IMR-90 (cell line): ENCODE data around the gene NFE2L2. TPM values are rescaled to one million over a fixed set of nuclear protein-coding genes. Genes with fewer than 3 reads are reported as not detected.
"Not testable (repeated sequence)": the region's sequence is repeated elsewhere in the genome, so short reads cannot be mapped to it uniquely, and the experiment has no call there.

Experiments
- ATAC-seq: fragments of 200-7000 bp; cut with Tn5 transposase; 2 replicates; pipeline ENCODE4 v1.9.1; 2020; ENCODE audit warnings: low read depth, mild to moderate bottlenecking, moderate library complexity
- BruUV-seq: library from RNA; stranded (reverse); fragments of 400-500 nt; replicated peaks from 2 replicates; lab custom pipeline; 2021; lab: Mats Ljungman, UMichigan
- CTCF ChIA-PET: fragments of 300-600 bp; formaldehyde crosslinking; extraction: SDS; loops from one replicate; lab custom pipeline; 2021; ENCODE audit warnings: antibody characterized with exemption; lab: Yijun Ruan, JAX
- POLR2A ChIA-PET: fragments of 300-600 bp; sonication (Branson Sonifier 250); formaldehyde crosslinking; loops from one replicate; lab custom pipeline; 2022; ENCODE audit warnings: antibody characterized with exemption; ENCODE audit not compliant: unreplicated experiment; lab: Charles Lee
- DNase-seq: peaks from one replicate; pipeline ENCODE4 v3.0.0; 2013
- H2AFZ ChIP-seq: replicated peaks from 2 replicates; pipeline ENCODE3; 2013; ENCODE audit warnings: low read length, mild to moderate bottlenecking; ENCODE audit not compliant: poor library complexity
- H2AK5ac ChIP-seq: 2 replicates; pipeline ENCODE4 v1.6.1; 2013; ENCODE audit warnings: low read depth, low read length, inconsistent platforms
- H2AK9ac ChIP-seq: replicated peaks from 2 replicates; pipeline ENCODE3; 2013; ENCODE audit warnings: mild to moderate bottlenecking, low read depth, low read length, moderate library complexity; ENCODE audit not compliant: poor library complexity
- H2BK120ac ChIP-seq: 2 replicates; pipeline ENCODE4 v1.6.1; 2013; ENCODE audit warnings: low read depth, low read length, inconsistent platforms
- H2BK15ac ChIP-seq: 3 replicates; pipeline ENCODE4 v1.6.1; 2013; ENCODE audit warnings: low read depth, low read length, inconsistent platforms
- H2BK20ac ChIP-seq: 2 replicates; pipeline ENCODE4 v1.6.1; 2013; ENCODE audit warnings: low read depth, mild to moderate bottlenecking, inconsistent platforms, low read length, moderate library complexity
- H2BK5ac ChIP-seq: 2 replicates; pipeline ENCODE4 v1.6.1; 2013; ENCODE audit warnings: mild to moderate bottlenecking, low read depth, low read length, inconsistent platforms; ENCODE audit not compliant: poor library complexity, severe bottlenecking
- H3K14ac ChIP-seq: replicated peaks from 2 replicates; pipeline ENCODE4 v1.6.1; 2013; ENCODE audit warnings: low read depth, low read length, inconsistent platforms
- H3K18ac ChIP-seq: 2 replicates; pipeline ENCODE4 v1.6.1; 2013; ENCODE audit warnings: low read depth, low read length, control low read depth
- H3K23ac ChIP-seq: 2 replicates; pipeline ENCODE4 v1.6.1; 2013; ENCODE audit warnings: low read depth, low read length, inconsistent platforms
- H3K27ac ChIP-seq: 2 replicates; pipeline ENCODE4 v1.5.1; 2013; ENCODE audit warnings: mild to moderate bottlenecking, control low read depth, low read length; ENCODE audit not compliant: insufficient read depth
- H3K27me3 ChIP-seq: 2 replicates; pipeline ENCODE4 v1.6.1; 2013; ENCODE audit warnings: low read length; ENCODE audit not compliant: control insufficient read depth, insufficient read depth
- H3K36me3 ChIP-seq: 2 replicates; pipeline ENCODE4 v1.6.1; 2013; ENCODE audit warnings: low read length, mixed read lengths; ENCODE audit not compliant: control insufficient read depth, insufficient read depth
- H3K4ac ChIP-seq: 2 replicates; pipeline ENCODE4 v1.6.1; 2013; ENCODE audit warnings: low read depth, low read length, inconsistent platforms
- H3K4me1 ChIP-seq: 2 replicates; pipeline ENCODE4 v1.6.1; 2013; ENCODE audit warnings: low read length, mixed read lengths; ENCODE audit not compliant: control insufficient read depth, insufficient read depth
- H3K4me2 ChIP-seq: 2 replicates; pipeline ENCODE4 v1.6.1; 2013; ENCODE audit warnings: low read depth, mild to moderate bottlenecking, control low read depth, low read length, moderate library complexity
- H3K4me3 ChIP-seq: 2 replicates; pipeline ENCODE4 v1.5.1; 2013; ENCODE audit warnings: low read depth, mild to moderate bottlenecking, control low read depth, low read length, moderate library complexity; ENCODE audit not compliant: insufficient read depth
- H3K56ac ChIP-seq: 2 replicates; pipeline ENCODE4 v1.6.1; 2013; ENCODE audit warnings: low read length, inconsistent platforms; ENCODE audit not compliant: insufficient read depth; ENCODE audit errors: extremely low read depth
- H3K79me1 ChIP-seq, 2 experiments: 2 replicates each; pipeline ENCODE4 v1.6.1; 2013; ENCODE audit warnings: low read length in 2 of 2, inconsistent platforms in 1 of 2, low read depth in 1 of 2
- H3K9ac ChIP-seq: 2 replicates; pipeline ENCODE4 v1.6.1; 2013; ENCODE audit warnings: low read depth, low read length, control low read depth
- H3K9me1 ChIP-seq: 2 replicates; pipeline ENCODE4 v1.6.1; 2013; ENCODE audit warnings: low read length, inconsistent platforms; ENCODE audit not compliant: insufficient read depth
- H3K9me3 ChIP-seq: 2 replicates; pipeline ENCODE4 v1.6.1; 2013; ENCODE audit warnings: low read length; ENCODE audit not compliant: control insufficient read depth, insufficient read depth
- H4K20me1 ChIP-seq: 2 replicates; pipeline ENCODE4 v1.6.1; 2013; ENCODE audit warnings: low read length, inconsistent platforms; ENCODE audit not compliant: insufficient read depth
- H4K5ac ChIP-seq: 2 replicates; pipeline ENCODE4 v1.6.1; 2013; ENCODE audit warnings: mild to moderate bottlenecking, low read depth, low read length, control low read depth
- H4K8ac ChIP-seq, 2 experiments: 2 replicates each; pipeline ENCODE4 v1.6.1; 2013; ENCODE audit warnings: low read depth in 2 of 2, low read length in 2 of 2, control low read depth in 1 of 2, inconsistent platforms in 1 of 2
- H4K91ac ChIP-seq: 2 replicates; pipeline ENCODE4 v1.6.1; 2013; ENCODE audit warnings: low read depth, low read length, inconsistent platforms; ENCODE audit not compliant: insufficient read depth
- BHLHE40 ChIP-seq: fragments of 150-350 bp; IDR thresholded peaks from 2 replicates; pipeline ENCODE4 v1.6.1; 2016; ENCODE audit warnings: mild to moderate bottlenecking, low read depth, low read length
- FOS ChIP-seq: fragments of 150-350 bp; IDR thresholded peaks from 2 replicates; pipeline ENCODE4 v1.6.1; 2016; ENCODE audit warnings: low read depth, low read length
- MAFK ChIP-seq: IDR thresholded peaks from 2 replicates; pipeline ENCODE4 v1.6.1; 2012; ENCODE audit warnings: low read depth, low read length, improper control_type of control experiment
- MAZ ChIP-seq: IDR thresholded peaks from 2 replicates; pipeline ENCODE4 v1.6.1; 2012; ENCODE audit warnings: low read depth, mild to moderate bottlenecking, low read length, improper control_type of control experiment, moderate library complexity, borderline replicate concordance
- POLR2A ChIP-seq: IDR thresholded peaks from 2 replicates; pipeline ENCODE4 v1.6.1; 2012; ENCODE audit warnings: mild to moderate bottlenecking, low read depth, low read length
- RAD21 ChIP-seq: IDR thresholded peaks from 2 replicates; pipeline ENCODE4 v1.6.1; 2012; ENCODE audit warnings: low read length, improper control_type of control experiment
- RCOR1 ChIP-seq: IDR thresholded peaks from 2 replicates; pipeline ENCODE4 v1.6.1; 2012; ENCODE audit warnings: mild to moderate bottlenecking, low read length, improper control_type of control experiment; ENCODE audit not compliant: insufficient replicate concordance
- WGBS, 2 experiments: methylation state at CpG; one replicate each; pipeline versions ENCODE4 v1.1.5 to v1.1.7; 2013; ENCODE audit warnings: missing lambda C conversion rate in 2 of 2; ENCODE audit not compliant: insufficient read length in 1 of 2; ENCODE audit errors: extremely low coverage in 2 of 2; 5-methylcytosine and 5-hydroxymethylcytosine counted together
- dilution Hi-C: fragments of 300-500 bp; cut with HindIII; formaldehyde crosslinking; loops from one replicate; pipeline ENCODE4 v1.14.3; 2018; ENCODE audit warnings: low sequenced_read_pairs; ENCODE audit not compliant: unreplicated experiment
- in situ Hi-C: fragments of 300-500 bp; cut with MboI; formaldehyde crosslinking; loops from 3 replicates; pipeline ENCODE4 v1.14.3; 2019; ENCODE audit warnings: low sequenced_read_pairs, inconsistent platforms, mixed read lengths
- intact Hi-C: fragments of 100-400 bp; cut with micrococcal nuclease; formaldehyde crosslinking; loops from 2 replicates; pipeline ENCODE4 v1.10.0; 2022
- polyA plus RNA-seq, 3 experiments: library from polyadenylated mRNA; depleted of rRNA; stranded (reverse); fragments of >200 nt; gene quantifications; 2 replicates each; pipeline ENCODE4 v1.2.3, GENCODE V29; 2012; ENCODE audit warnings: low replicate concordance in 1 of 3
- total RNA-seq: library from RNA; depleted of rRNA; stranded (reverse); fragments of >200 nt; gene quantifications from 2 replicates; pipeline ENCODE4 v1.2.3, GENCODE V29; 2012

NFE2L2 gene
- total and polyA plus RNA-seq, 2 of the 4 experiments (the other 2 are of a cell fraction): 72.7 to 83.5 TPM

- Histone ChIP-seq H3K4me3 (no peak overlapping the region), H2BK5ac (no peak overlapping the region), H2BK20ac (no peak overlapping the region), H2AK5ac (no peak overlapping the region), H3K36me3 (no peaks in the 10 kb centered on the region), H4K5ac (no peak overlapping the region), H3K4me2 (peak overlapping the region; percentile 17; the same call in 1 of the 2 replicates), H4K20me1 (no peaks in the 10 kb centered on the region), H2BK15ac (no peak overlapping the region), H4K91ac (no peak overlapping the region), H3K9ac (no peak overlapping the region), H3K9me3 (no peaks in the 10 kb centered on the region), H3K14ac (no peak overlapping the region), H3K9me1 (no peaks in the 10 kb centered on the region), H3K27ac (no peak overlapping the region), H2AK9ac (no peak overlapping the region), H3K18ac (no peak overlapping the region), H2BK120ac (no peak overlapping the region), H3K4me1 (no peaks in the 10 kb centered on the region), H3K79me1 (no peaks in the 10 kb centered on the region), H3K56ac (no peak overlapping the region), H3K4ac (no peak overlapping the region), H3K23ac (no peak overlapping the region), H2AFZ (no peak overlapping the region), H4K8ac (no peak overlapping the region), H3K27me3 (no peaks in the 10 kb centered on the region)
- BruUV-seq: no TSS peak
- in situ Hi-C loops (no loop called here), dilution Hi-C loops (no loop called here), intact Hi-C loops (no loop called here)
- DNase-seq: no peak
- CTCF ChIA-PET: no interaction called here
- POLR2A ChIA-PET: no interaction called here
- TF ChIP-seq RCOR1 (no peak), BHLHE40 (no peak), POLR2A (no peak), RAD21 (no peak), MAFK (no peak), MAZ (no peak), FOS (no peak)
- no peak; the same call in 1 of the 2 replicates for ATAC-seq
- WGBS, 2 experiments: no CpG with 5 or more reads among the region's 3 CpGs
These were observed 62.6 kb downstream of the NFE2L2 start for GRCh38 chr2:177201919-177202346.

GRCh38 chr2:177200419-177200818, 64.1 kb downstream of the NFE2L2 start:
- H2AK5ac ChIP-seq, H3K18ac ChIP-seq, H3K23ac ChIP-seq, H4K8ac ChIP-seq, H3K27me3 ChIP-seq, H3K9ac ChIP-seq, H2AK9ac ChIP-seq, H2BK5ac ChIP-seq, H3K4me1 ChIP-seq, H3K27ac ChIP-seq, H4K91ac ChIP-seq, H3K4me2 ChIP-seq, H2BK20ac ChIP-seq, ATAC-seq, H2BK15ac ChIP-seq, DNase-seq, H3K79me1 ChIP-seq, H3K4ac ChIP-seq, H3K56ac ChIP-seq, dilution Hi-C loops, H2AFZ ChIP-seq, H2BK120ac ChIP-seq, H3K9me3 ChIP-seq, H4K5ac ChIP-seq, in situ Hi-C loops, H3K14ac ChIP-seq, POLR2A ChIA-PET, H3K36me3 ChIP-seq, BruUV-seq, intact Hi-C loops, H3K4me3 ChIP-seq, H3K9me1 ChIP-seq, H4K20me1 ChIP-seq: not testable (repeated sequence)
- CTCF ChIA-PET: interaction anchor here (0.9 kb wide), 1 partner anchor 36 kb away, joined by 3 read pairs; no protein-coding TSS in a partner anchor
- no CpG with 5 or more reads among the region's 7 CpGs for WGBS, 2 experiments
